SK-N-SH (cell line): ENCODE results near the gene TP63. TPM values are rescaled to one million over a fixed set of nuclear protein-coding genes. Genes with fewer than 3 reads are reported as not detected.

Experiments used
- CTCF ChIA-PET: fragments of 300-600, 350-600 bp; formaldehyde crosslinking; extraction: SDS; loops from one replicate; lab custom pipeline; 2021; lab: Yijun Ruan, JAX
- POLR2A ChIA-PET: fragments of 350-600 bp; sonication (Branson Sonifier 250); formaldehyde crosslinking; extraction: SDS; loops from one replicate; lab custom pipeline; 2020; ENCODE audit warnings: antibody characterized with exemption, inconsistent platforms; lab: Yijun Ruan, JAX
- DNase-seq: peaks from one replicate; pipeline ENCODE4 v3.0.0; 2012
- H2AFZ ChIP-seq: fragments of 200-600 bp; sonication (generic); 2 replicates; pipeline ENCODE4 v1.8.1; 2016; ENCODE audit warnings: antibody characterized with exemption, mild to moderate bottlenecking, low read depth
- H3F3A ChIP-seq: fragments of 200-600 bp; sonication (generic); replicated peaks from 2 replicates; pipeline ENCODE3; 2016; ENCODE audit warnings: antibody characterized with exemption, mild to moderate bottlenecking; ENCODE audit not compliant: insufficient read depth
- H3K27ac ChIP-seq, 2 experiments: fragments of 200-500 bp in 1 of 2; fragments of 200-600 bp in 1 of 2; sonication (Bioruptor generic) in 1 of 2; sonication (generic), shearing (Covaris generic) in 1 of 2; 2 replicates each; pipeline versions ENCODE4 v1.5.1 to v1.6.1; 2014 to 2016; ENCODE audit warnings: low read depth in 2 of 2, inconsistent platforms in 1 of 2, low read length in 1 of 2, mild to moderate bottlenecking in 1 of 2, mixed read lengths in 1 of 2
- H3K27me3 ChIP-seq: fragments of 200-600 bp; sonication (generic), shearing (Covaris generic); 2 replicates; pipeline ENCODE4 v1.6.1; 2016; ENCODE audit warnings: mixed run types; ENCODE audit not compliant: insufficient read depth
- H3K36me3 ChIP-seq, 2 experiments: fragments of 200-500 bp in 1 of 2; fragments of 200-600 bp in 1 of 2; sonication (Bioruptor generic) in 1 of 2; sonication (generic) in 1 of 2; replicated peaks in 1 of 2; 2 replicates each; pipeline versions ENCODE3 to v1.5.1; 2014 to 2016; ENCODE audit warnings: low read length in 1 of 2, mild to moderate bottlenecking in 1 of 2; ENCODE audit not compliant: insufficient read depth in 2 of 2, control insufficient read depth in 1 of 2
- H3K4me1 ChIP-seq, 2 experiments: fragments of 200-500 bp in 1 of 2; fragments of 200-600 bp in 1 of 2; sonication (Bioruptor generic) in 1 of 2; sonication (generic), shearing (Covaris generic) in 1 of 2; 2 replicates each; pipeline versions ENCODE4 v1.5.1 to v1.6.1; 2014 to 2016; ENCODE audit warnings: low read depth in 1 of 2, low read length in 1 of 2, mixed run types in 1 of 2; ENCODE audit not compliant: insufficient read depth in 2 of 2, control insufficient read depth in 1 of 2
- H3K4me2 ChIP-seq: fragments of 200-600 bp; sonication (generic), shearing (Covaris generic); 2 replicates; pipeline ENCODE4 v1.6.1; 2017; ENCODE audit warnings: mixed run types
- H3K4me3 ChIP-seq, 2 experiments: fragments of 200-500 bp in 1 of 2; fragments of 200-600 bp in 1 of 2; sonication (Bioruptor generic) in 1 of 2; sonication (generic), shearing (Covaris generic) in 1 of 2; 2 replicates each; pipeline versions ENCODE4 v1.5.1 to v1.8.1; 2014 to 2016; ENCODE audit warnings: low read depth in 2 of 2, inconsistent platforms in 1 of 2, low read length in 1 of 2, mild to moderate bottlenecking in 1 of 2, mixed read lengths in 1 of 2, moderate library complexity in 1 of 2
- H3K79me2 ChIP-seq: fragments of 200-600 bp; sonication (generic); 2 replicates; pipeline ENCODE4 v1.8.1; 2017; ENCODE audit warnings: mild to moderate bottlenecking; ENCODE audit not compliant: insufficient read depth
- H3K9ac ChIP-seq: fragments of 200-600 bp; sonication (generic); 2 replicates; pipeline ENCODE4 v1.6.1; 2017; ENCODE audit warnings: mixed run types
- H3K9me2 ChIP-seq: fragments of 200-600 bp; sonication (generic); 2 replicates; pipeline ENCODE4 v1.6.1; 2017; ENCODE audit warnings: mixed run types
- H3K9me3 ChIP-seq: fragments of 200-600 bp; sonication (generic); 2 replicates; pipeline ENCODE4 v1.6.1; 2017; ENCODE audit warnings: mixed run types, mild to moderate bottlenecking, moderate library complexity
- H4K20me1 ChIP-seq: fragments of 200-600 bp; sonication (generic); 2 replicates; pipeline ENCODE4 v1.6.1; 2017; ENCODE audit warnings: mild to moderate bottlenecking, mixed run types; ENCODE audit not compliant: insufficient read depth
- ELF1 ChIP-seq: IDR thresholded peaks from 2 replicates; pipeline ENCODE4 v1.4.0; 2012
- EP300 ChIP-seq, 2 experiments: IDR thresholded peaks; 2 replicates each; pipeline versions ENCODE4 v1.4.0 to v1.6.1; 2012; ENCODE audit warnings: borderline replicate concordance in 1 of 2, low read depth in 1 of 2, low read length in 1 of 2
- EZH2phosphoT487 ChIP-seq: fragments of 200-600 bp; sonication (generic); IDR thresholded peaks from 2 replicates; pipeline ENCODE4 v1.6.1; 2017; ENCODE audit warnings: low read depth, mixed run types, mild to moderate bottlenecking, antibody characterized with exemption, moderate library complexity, borderline replicate concordance
- GABPA ChIP-seq: IDR thresholded peaks from 2 replicates; pipeline ENCODE4 v1.4.0; 2012; ENCODE audit warnings: low read depth, mild to moderate bottlenecking
- GATA2 ChIP-seq: sonication (generic); formaldehyde crosslinking; IDR thresholded peaks from 2 replicates; pipeline ENCODE4 v1.5.0; 2020; ENCODE audit warnings: mild to moderate bottlenecking, missing genetic modification reagents
- IRF3 ChIP-seq: fragments of 150-350 bp; IDR thresholded peaks from 2 replicates; pipeline ENCODE4 v1.6.1; 2016; ENCODE audit warnings: mild to moderate bottlenecking, low read depth, low read length
- JUND ChIP-seq: IDR thresholded peaks from 2 replicates; pipeline ENCODE4 v1.4.0; 2012
- MEF2A ChIP-seq: IDR thresholded peaks from 2 replicates; pipeline ENCODE4 v1.4.0; 2012; ENCODE audit warnings: low read depth, borderline replicate concordance
- MXI1 ChIP-seq: IDR thresholded peaks from 2 replicates; pipeline ENCODE4 v1.6.1; 2012; ENCODE audit warnings: mild to moderate bottlenecking, low read depth, low read length, improper control_type of control experiment
- NRF1 ChIP-seq: IDR thresholded peaks from 2 replicates; pipeline ENCODE4 v1.6.1; 2012; ENCODE audit warnings: low read depth, mild to moderate bottlenecking, low read length
- PBX3 ChIP-seq: IDR thresholded peaks from 2 replicates; pipeline ENCODE4; 2012
- POLR2AphosphoS5 ChIP-seq: IDR thresholded peaks from 2 replicates; pipeline ENCODE4 v1.6.1; 2012; ENCODE audit warnings: low read depth, low read length
- RCOR1 ChIP-seq: fragments of 150-350 bp; IDR thresholded peaks from 2 replicates; pipeline ENCODE4 v1.6.1; 2017; ENCODE audit warnings: antibody characterized with exemption, low read length
- REST ChIP-seq: IDR thresholded peaks from 2 replicates; pipeline ENCODE4 v1.6.1; 2012; ENCODE audit warnings: mild to moderate bottlenecking, low read depth, low read length, moderate library complexity
- SIN3A ChIP-seq: IDR thresholded peaks from 2 replicates; pipeline ENCODE4 v1.6.1; 2012; ENCODE audit warnings: low read depth, mild to moderate bottlenecking, low read length, moderate library complexity, borderline replicate concordance
- SMC3 ChIP-seq: IDR thresholded peaks from 2 replicates; pipeline ENCODE4 v1.6.1; 2012; ENCODE audit warnings: low read depth, low read length, improper control_type of control experiment
- TAF1 ChIP-seq: IDR thresholded peaks from 2 replicates; pipeline ENCODE4 v1.6.1; 2012; ENCODE audit warnings: low read depth, mild to moderate bottlenecking, low read length, moderate library complexity, borderline replicate concordance
- USF1 ChIP-seq: IDR thresholded peaks from 2 replicates; pipeline ENCODE4 v1.4.0; 2012; ENCODE audit warnings: low read depth, borderline replicate concordance
- YY1 ChIP-seq: IDR thresholded peaks from 2 replicates; pipeline ENCODE4 v1.4.0; 2012; ENCODE audit warnings: low read depth, mild to moderate bottlenecking
- ZBTB33 ChIP-seq: IDR thresholded peaks from 2 replicates; pipeline ENCODE4 v1.4.0; 2012; ENCODE audit warnings: low read depth, borderline replicate concordance
- whole genome bisulfite sequencing: methylation state at CpG from one replicate; pipeline ENCODE4 v1.1.6; 2017; ENCODE audit warnings: low lambda C conversion rate; 5-methylcytosine and 5-hydroxymethylcytosine counted together
- polyA plus RNA-seq, 3 experiments: library from polyadenylated mRNA; depleted of rRNA; stranded (reverse); fragments of >200 nt; gene quantifications; 2 replicates each; pipeline ENCODE4 v1.2.3, GENCODE V29; 2012

TP63 gene
- polyA plus RNA-seq, 1 of the 3 experiments (the other 2 are of a cell fraction), result not detected

- no peaks in the 10 kb centered on the region for H3K27me3 ChIP-seq
- H3K4me2 ChIP-seq, result no peak overlapping the region
- TF ChIP-seq EZH2phosphoT487 (no peak), USF1 (no peak), NRF1 (no peak), PBX3 (no peak), GATA2 (CRISPR knock-in tag) (no peak), JUND (no peak), YY1 (no peak), MXI1 (no peak), SIN3A (no peak), RCOR1 (no peak), IRF3 (no peak), GABPA (no peak)
- no peak overlapping the region for H3K9ac ChIP-seq
- WGBS, result 5% methylated on average over 5 of the region's 5 CpGs
- H3K4me1 ChIP-seq, result peaks cover 0 to 4% of the 10 kb centered on the region in 2 experiments; a peak in 1 of 4 replicates
- no peaks in the 10 kb centered on the region for H3K79me2 ChIP-seq
- H3K9me3 ChIP-seq, result no peaks in the 10 kb centered on the region
- no peak for DNase-seq
- CTCF ChIA-PET, result no interaction called here
- no peak overlapping the region for H3K4me3 ChIP-seq
- no peaks in the 10 kb centered on the region for H3K9me2 ChIP-seq
- no peaks in the 10 kb centered on the region for H3F3A ChIP-seq
- no peaks in the 10 kb centered on the region for H4K20me1 ChIP-seq
- no peaks in the 10 kb centered on the region for H3K36me3 ChIP-seq
- H2AFZ ChIP-seq, result no peak overlapping the region
- no peak overlapping the region for H3K27ac ChIP-seq
- POLR2A ChIA-PET, result no interaction called here
Measured at GRCh38 chr3:189588475-189589178, 42.6 kb upstream of the TP63 start.

- H3K4me2 ChIP-seq, result no peak overlapping the region
- no peaks in the 10 kb centered on the region for H3K27me3 ChIP-seq
- 67% methylated on average over 1 of the region's 1 CpG for WGBS
- no peaks in the 10 kb centered on the region for H4K20me1 ChIP-seq
- no peaks in the 10 kb centered on the region for H3K9me3 ChIP-seq
- H3K9me2 ChIP-seq, result no peaks in the 10 kb centered on the region
- no peak overlapping the region for H3K27ac ChIP-seq
- no peak overlapping the region for H3K9ac ChIP-seq
- no peak for DNase-seq
- H3K79me2 ChIP-seq, result no peaks in the 10 kb centered on the region
- peaks cover 0 to 4% of the 10 kb centered on the region in 2 experiments; a peak in 1 of 4 replicates for H3K4me1 ChIP-seq
- no peaks in the 10 kb centered on the region for H3K36me3 ChIP-seq
- no peak overlapping the region for H2AFZ ChIP-seq
- no peaks in the 10 kb centered on the region for H3F3A ChIP-seq
- POLR2A ChIA-PET, result no interaction called here
- CTCF ChIA-PET, result no interaction called here
- H3K4me3 ChIP-seq, result no peak overlapping the region
- no peak for TF ChIP-seq ZBTB33
- no peak for TF ChIP-seq YY1
- TF ChIP-seq ELF1, result no peak
- TF ChIP-seq MXI1, result no peak
- TF ChIP-seq RCOR1, result no peak
- no peak for TF ChIP-seq POLR2AphosphoS5
- TF ChIP-seq EP300 (IDR thresholded peaks at IDR 0.05; ENCODE audit: borderline replicate concordance in 1 of 2, low read depth in 1 of 2, low read length in 1 of 2), result no peak
- no peak for TF ChIP-seq SMC3
- no peak for TF ChIP-seq NRF1
- no peak for TF ChIP-seq REST
- TF ChIP-seq TAF1, result no peak
- no peak for TF ChIP-seq MEF2A
Measured at GRCh38 chr3:189589179-189589569, 42.0 kb upstream of the TP63 start.
